ENCODE data around the gene PDGFA. TPM values are rescaled to one million over a fixed set of nuclear protein-coding genes. Genes with fewer than 3 reads are reported as not detected.
A peak's percentile ranks its signal among the peaks of the same experiment; 100 is the strongest.

The PDGFA gene
- total RNA-seq, 1 experiment from 2014 or later: 20.1 TPM

GRCh38 chr7:463817-464453 lies 55.7 kb downstream of the PDGFA start:
- Mint-ChIP-seq H3K27ac (ENCODE audit: low read depth, unreplicated experiment) (no peak overlapping the region), H3K9me3 (ENCODE audit: unreplicated experiment) (peaks cover 13% of the 10 kb centered on the region), H3K27me3 (ENCODE audit: insufficient read depth, unreplicated experiment) (peaks cover 10% of the 10 kb centered on the region), H3K36me3 (ENCODE audit: insufficient read depth, unreplicated experiment) (no peaks in the 10 kb centered on the region), H3K4me1 (ENCODE audit: insufficient read depth, unreplicated experiment) (peaks cover 9% of the 10 kb centered on the region), H3K4me3 (ENCODE audit: unreplicated experiment) (no peak overlapping the region)
- DNase-seq (ENCODE audit: unreplicated experiment): no peak
- TF ChIP-seq, protein P1, sequence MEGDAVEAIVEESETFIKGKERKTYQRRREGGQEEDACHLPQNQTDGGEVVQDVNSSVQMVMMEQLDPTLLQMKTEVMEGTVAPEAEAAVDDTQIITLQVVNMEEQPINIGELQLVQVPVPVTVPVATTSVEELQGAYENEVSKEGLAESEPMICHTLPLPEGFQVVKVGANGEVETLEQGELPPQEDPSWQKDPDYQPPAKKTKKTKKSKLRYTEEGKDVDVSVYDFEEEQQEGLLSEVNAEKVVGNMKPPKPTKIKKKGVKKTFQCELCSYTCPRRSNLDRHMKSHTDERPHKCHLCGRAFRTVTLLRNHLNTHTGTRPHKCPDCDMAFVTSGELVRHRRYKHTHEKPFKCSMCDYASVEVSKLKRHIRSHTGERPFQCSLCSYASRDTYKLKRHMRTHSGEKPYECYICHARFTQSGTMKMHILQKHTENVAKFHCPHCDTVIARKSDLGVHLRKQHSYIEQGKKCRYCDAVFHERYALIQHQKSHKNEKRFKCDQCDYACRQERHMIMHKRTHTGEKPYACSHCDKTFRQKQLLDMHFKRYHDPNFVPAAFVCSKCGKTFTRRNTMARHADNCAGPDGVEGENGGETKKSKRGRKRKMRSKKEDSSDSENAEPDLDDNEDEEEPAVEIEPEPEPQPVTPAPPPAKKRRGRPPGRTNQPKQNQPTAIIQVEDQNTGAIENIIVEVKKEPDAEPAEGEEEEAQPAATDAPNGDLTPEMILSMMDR (IDR thresholded peaks at IDR 0.05; ENCODE audit: unreplicated experiment): no peak
- CTCF ChIA-PET: no interaction called here
- POLR2A ChIA-PET: no interaction called here
- no TSS peak for BruUV-seq (replicated peaks)
- intact Hi-C loops (cut with micrococcal nuclease): no loop called here

GRCh38 chr7:463362-463781 lies 56.3 kb downstream of the PDGFA start:
- Mint-ChIP-seq H3K9me3 (ENCODE audit: unreplicated experiment) (peaks cover 13% of the 10 kb centered on the region), H3K27ac (ENCODE audit: low read depth, unreplicated experiment) (no peak overlapping the region), H3K36me3 (ENCODE audit: insufficient read depth, unreplicated experiment) (no peaks in the 10 kb centered on the region), H3K4me3 (ENCODE audit: unreplicated experiment) (no peak overlapping the region), H3K4me1 (ENCODE audit: insufficient read depth, unreplicated experiment) (peaks cover 9% of the 10 kb centered on the region), H3K27me3 (ENCODE audit: insufficient read depth, unreplicated experiment) (peaks cover 10% of the 10 kb centered on the region)
- intact Hi-C loops (cut with micrococcal nuclease): no loop called here
- TF ChIP-seq, protein P1 (IDR thresholded peaks at IDR 0.05; ENCODE audit: unreplicated experiment): no peak
- POLR2A ChIA-PET: no interaction called here
- no TSS peak for BruUV-seq (replicated peaks)
- CTCF ChIA-PET: no interaction called here
- no peak for DNase-seq (ENCODE audit: unreplicated experiment)

GRCh38 chr7:462173-463103 lies 57.2 kb downstream of the PDGFA start:
- Mint-ChIP-seq H3K27ac (ENCODE audit: low read depth, unreplicated experiment) (no peak overlapping the region), H3K36me3 (ENCODE audit: insufficient read depth, unreplicated experiment) (no peaks in the 10 kb centered on the region), H3K9me3 (ENCODE audit: unreplicated experiment) (peaks cover 3% of the 10 kb centered on the region), H3K4me1 (ENCODE audit: insufficient read depth, unreplicated experiment) (peaks cover 9% of the 10 kb centered on the region), H3K4me3 (ENCODE audit: unreplicated experiment) (no peak overlapping the region), H3K27me3 (ENCODE audit: insufficient read depth, unreplicated experiment) (peaks cover 10% of the 10 kb centered on the region)
- no peak for DNase-seq (ENCODE audit: unreplicated experiment)
- intact Hi-C loops (cut with micrococcal nuclease): no loop called here
- ChIA-PET POLR2A (interaction anchor here (0.6 kb wide), 1 partner anchor 100 kb away, joined by 3 read pairs; no protein-coding TSS in a partner anchor), CTCF (no interaction called here)
- no TSS peak for BruUV-seq (replicated peaks)
- TF ChIP-seq, protein P1 (IDR thresholded peaks at IDR 0.05; ENCODE audit: unreplicated experiment): no peak

DNA sequence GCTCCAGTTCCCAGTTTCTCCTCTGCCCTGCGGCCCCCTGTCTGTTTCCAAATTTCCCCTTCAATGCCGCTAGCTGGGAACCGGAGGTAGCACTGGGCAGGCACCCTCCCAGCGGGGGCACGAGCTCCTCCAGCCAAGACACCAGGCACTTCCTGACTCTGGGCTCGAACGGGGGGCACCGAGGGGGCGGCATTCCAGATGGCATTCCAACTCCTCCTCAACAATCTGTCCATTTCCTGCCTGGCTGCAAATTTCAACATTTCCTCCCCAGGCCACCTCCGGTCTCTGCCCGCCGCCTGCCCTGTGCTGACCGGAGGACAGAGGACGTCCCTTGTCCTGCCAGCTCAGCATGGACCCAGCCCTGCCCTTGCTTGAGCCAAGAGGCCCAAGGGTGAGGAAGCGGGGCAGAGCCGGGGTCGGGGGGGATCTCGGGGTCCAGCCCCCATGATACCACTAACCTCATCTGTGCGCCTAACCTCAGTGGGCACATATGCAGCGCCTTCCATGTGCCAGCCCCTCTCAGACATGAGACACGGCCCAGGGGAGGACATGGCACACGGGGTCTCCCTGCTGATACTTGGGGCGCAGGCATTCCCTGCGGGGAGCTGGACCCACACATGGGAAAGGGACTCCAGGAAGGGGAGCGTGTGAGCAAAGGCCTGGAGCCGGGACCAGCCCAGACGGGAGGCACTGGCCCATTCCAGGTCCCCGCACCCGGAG lies 58.0 kb downstream of the PDGFA start:
- peaks cover 9% of the 10 kb centered on the region for H3K4me1 Mint-ChIP-seq (ENCODE audit: insufficient read depth, unreplicated experiment)
- no peak overlapping the region for H3K27ac Mint-ChIP-seq (ENCODE audit: low read depth, unreplicated experiment)
- TF ChIP-seq, protein P1 (IDR thresholded peaks at IDR 0.05; ENCODE audit: unreplicated experiment): no peak
- no peaks in the 10 kb centered on the region for H3K9me3 Mint-ChIP-seq (ENCODE audit: unreplicated experiment)
- H3K4me3 Mint-ChIP-seq (ENCODE audit: unreplicated experiment): no peak overlapping the region
- BruUV-seq (replicated peaks): no TSS peak
- CTCF ChIA-PET: no interaction called here
- POLR2A ChIA-PET: no interaction called here
- DNase-seq (ENCODE audit: unreplicated experiment): peak; percentile 52
- H3K36me3 Mint-ChIP-seq (ENCODE audit: insufficient read depth, unreplicated experiment): no peaks in the 10 kb centered on the region
- intact Hi-C loops (cut with micrococcal nuclease): no loop called here
- peaks cover 10% of the 10 kb centered on the region for H3K27me3 Mint-ChIP-seq (ENCODE audit: insufficient read depth, unreplicated experiment)
